Hindlimb muscle (tissue), 1 donor: ENCODE results near the gene TRIM32. TPM values are rescaled to one million over a fixed set of nuclear protein-coding genes. Genes with fewer than 3 reads are reported as not detected.

Experiments
- DNase-seq: peaks from one replicate; pipeline ENCODE4 v3.0.0-alpha.2; 2013
- polyA plus RNA-seq: library from polyadenylated mRNA; unstranded; fragments of 120-200 nt; gene quantifications from one replicate; pipeline ENCODE4 v1.2.1, GENCODE V29; 2013; ENCODE audit not compliant: insufficient read length

The TRIM32 gene
- polyA plus RNA-seq = 12.2 TPM

- peak; percentile 93 for DNase-seq
Observed at GRCh38 chr9:116687074-116687753, at the start of gene TRIM32. TSS of gene TRIM32 (plus strand) at chr9:116687305. CDS start at chr9:116697743, 10,438 bp downstream.

- DNase-seq = no peak
Observed at GRCh38 chr9:116639251-116639741, 47.8 kb upstream of the TRIM32 start.

GRCh38 chr9:116641292-116642059, 45.6 kb upstream of the TRIM32 start:
- no peak for DNase-seq

GRCh38 chr9:116643691-116644090, 43.4 kb upstream of the TRIM32 start:
- DNase-seq = no peak

GRCh38 chr9:116644091-116644688, 42.9 kb upstream of the TRIM32 start:
- no peak for DNase-seq

- peak; percentile 37 for DNase-seq
Observed at GRCh38 chr9:116646661-116647514, 40.2 kb upstream of the TRIM32 start.

GRCh38 chr9:116647515-116647809, 39.6 kb upstream of the TRIM32 start:
- DNase-seq = no peak

GRCh38 chr9:116653348-116654058, 33.6 kb upstream of the TRIM32 start:
- no peak for DNase-seq

GRCh38 chr9:116654059-116654355, 33.1 kb upstream of the TRIM32 start:
- no peak for DNase-seq

- peak; percentile 11 for DNase-seq
Observed at GRCh38 chr9:116656501-116656971, 30.6 kb upstream of the TRIM32 start.

GRCh38 chr9:116656977-116657376, 30.1 kb upstream of the TRIM32 start:
- peak; percentile 15 for DNase-seq

- no peak for DNase-seq
Observed at GRCh38 chr9:116658265-116658664, 28.8 kb upstream of the TRIM32 start.

- peak; percentile 54 for DNase-seq
Observed at GRCh38 chr9:116661037-116661954, 25.8 kb upstream of the TRIM32 start.

- no peak for DNase-seq
Observed at GRCh38 chr9:116662646-116663310, 24.3 kb upstream of the TRIM32 start.

GRCh38 chr9:116663581-116663980, 23.5 kb upstream of the TRIM32 start:
- no peak for DNase-seq

GRCh38 chr9:116668970-116669695, 18.0 kb upstream of the TRIM32 start:
- no peak for DNase-seq

GRCh38 chr9:116671605-116672004, 15.5 kb upstream of the TRIM32 start:
- DNase-seq = no peak

- DNase-seq = no peak
Observed at GRCh38 chr9:116673375-116673774, 13.7 kb upstream of the TRIM32 start.

- DNase-seq = no peak
Observed at GRCh38 chr9:116674210-116674980, 12.7 kb upstream of the TRIM32 start.
